ENCODE measurements around the gene FAM89B.

Gene FAM89B

GRCh38 chr11:65575568-65576231 lies 3.4 kb downstream of the FAM89B start, which contains the start of gene EHBP1L1:
TSS of gene EHBP1L1 (plus strand) at chr11:65576053. CDS start at chr11:65576303, 250 bp downstream.
- DNase-seq = no peak

DNA sequence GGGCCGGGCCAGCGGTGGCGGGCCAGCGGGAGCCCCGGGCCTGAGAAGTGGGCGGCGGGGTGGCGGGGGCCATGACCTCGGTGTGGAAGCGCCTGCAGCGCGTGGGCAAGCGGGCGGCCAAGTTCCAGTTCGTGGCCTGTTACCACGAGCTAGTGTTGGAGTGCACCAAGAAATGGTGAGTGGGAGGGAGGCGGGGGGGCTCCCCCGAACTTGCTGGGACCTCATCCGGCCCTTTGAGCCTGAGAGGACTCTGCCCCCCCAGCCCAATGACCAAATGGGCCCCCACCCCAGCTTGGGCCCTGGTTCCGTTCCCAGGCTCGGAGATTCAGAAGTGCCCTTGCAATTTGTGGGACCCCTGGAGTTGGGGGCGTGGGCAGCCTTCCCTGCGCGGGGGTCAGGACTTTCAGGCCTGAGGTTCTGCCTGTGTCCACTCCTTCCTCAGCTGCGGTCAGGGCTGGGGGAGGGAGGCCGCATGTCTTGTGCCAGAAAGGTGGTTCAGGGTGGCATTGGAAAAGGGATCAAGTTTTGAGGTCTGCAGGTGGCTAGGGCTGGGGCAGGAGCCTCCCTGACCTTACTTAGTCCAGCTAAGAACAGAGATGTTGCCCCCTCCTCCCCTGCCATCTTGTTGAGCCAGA lies 4.0 kb downstream of the FAM89B start:
- no peak for DNase-seq

DNA sequence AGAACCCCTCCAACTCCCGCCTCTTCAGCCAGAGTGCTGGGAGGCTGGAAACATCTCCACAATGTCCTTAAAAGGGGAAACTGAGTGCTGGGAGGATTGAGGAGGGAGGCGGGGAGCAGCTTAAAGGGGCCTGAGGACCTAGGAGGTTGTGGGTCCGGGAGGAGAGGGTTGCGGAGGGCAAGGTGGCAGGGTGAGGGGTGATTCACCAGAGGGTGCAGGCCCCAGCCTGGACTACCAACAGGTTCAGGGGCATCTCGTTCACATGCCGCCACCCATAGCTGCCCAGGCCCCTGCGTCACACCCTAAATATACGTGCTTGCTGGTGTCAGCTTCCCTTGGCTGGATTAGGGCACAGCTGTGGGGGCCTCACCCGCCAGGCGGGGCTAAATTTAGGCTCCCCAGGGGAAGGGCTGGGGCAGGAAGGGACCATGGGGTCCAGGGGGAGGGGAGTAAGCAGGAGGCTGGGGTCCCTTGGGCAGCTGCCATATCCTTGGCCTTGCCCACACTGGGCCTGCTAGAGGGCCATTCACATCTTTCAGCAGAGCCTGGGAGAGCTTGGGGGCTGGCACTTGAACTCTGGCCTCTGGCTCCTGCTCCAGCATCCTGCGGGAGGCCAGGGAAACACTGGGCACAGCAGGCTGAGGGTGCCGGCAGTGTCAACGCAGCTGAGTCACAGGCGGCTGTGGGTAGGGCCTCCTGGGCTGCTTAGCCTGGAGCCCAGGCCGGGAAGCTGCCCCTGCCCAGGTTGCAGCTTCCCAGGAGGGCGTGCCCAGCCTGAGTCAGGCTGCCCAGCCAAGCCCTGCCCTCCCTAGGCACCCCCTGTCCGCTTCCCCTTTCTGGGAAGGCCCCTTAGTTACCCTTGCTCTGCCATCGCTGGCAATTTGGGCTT lies 4.8 kb downstream of the FAM89B start:
- no peak for DNase-seq

DNA sequence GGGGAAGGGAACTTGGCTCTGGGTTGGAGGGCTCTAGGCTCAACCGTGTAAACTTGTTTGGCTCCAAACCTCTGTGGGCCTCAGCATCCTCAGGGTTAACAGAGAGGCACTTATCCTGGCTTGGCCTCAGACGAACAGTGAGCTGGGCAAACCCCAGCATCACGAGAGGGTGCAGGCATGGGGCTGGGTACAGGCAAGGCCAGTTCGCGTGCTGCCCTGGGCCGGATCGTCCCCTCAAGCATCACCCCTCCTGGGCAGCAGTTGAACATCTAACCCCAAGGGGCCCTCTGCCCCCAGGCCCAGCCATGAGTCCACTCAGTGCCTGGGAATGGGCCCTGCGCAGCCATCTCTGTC lies 5.4 kb downstream of the FAM89B start:
- DNase-seq = no peak

GRCh38 chr11:65578134-65578533 lies 5.8 kb downstream of the FAM89B start:
- no peak for DNase-seq

GRCh38 chr11:65578667-65579066 lies 6.3 kb downstream of the FAM89B start:
- no peak for DNase-seq

- DNase-seq = no peak
Measured at GRCh38 chr11:65579291-65579690, 7.0 kb downstream of the FAM89B start.

DNA sequence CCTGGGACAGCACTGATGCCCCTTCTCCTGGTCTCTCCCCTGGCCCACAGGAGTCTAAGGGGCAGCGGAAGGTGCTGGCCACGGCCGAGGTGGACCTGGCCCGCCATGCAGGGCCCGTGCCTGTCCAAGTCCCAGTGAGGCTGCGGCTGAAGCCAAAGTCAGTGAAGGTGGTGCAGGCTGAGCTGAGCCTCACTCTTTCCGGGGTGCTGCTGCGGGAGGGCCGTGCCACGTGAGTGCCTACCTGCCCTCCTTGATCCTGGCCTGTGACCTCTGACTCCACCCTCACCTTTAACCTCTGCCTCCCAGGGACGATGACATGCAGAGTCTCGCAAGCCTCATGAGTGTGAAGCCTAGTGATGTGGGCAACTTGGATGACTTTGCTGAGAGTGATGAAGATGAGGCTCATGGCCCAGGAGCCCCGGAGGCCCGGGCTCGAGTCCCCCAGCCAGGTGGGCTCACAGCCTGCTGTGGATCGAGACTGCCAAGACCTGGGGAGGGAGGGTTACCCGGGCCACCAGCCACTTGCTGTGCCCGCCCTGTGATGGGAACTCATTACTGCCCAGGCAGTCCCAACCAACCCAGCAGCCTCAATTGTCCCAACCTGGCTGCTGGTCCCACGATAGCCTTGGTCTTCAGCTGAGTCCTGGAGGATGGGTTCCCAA lies 7.8 kb downstream of the FAM89B start:
- DNase-seq = no peak

GRCh38 chr11:65580756-65581155 lies 8.4 kb downstream of the FAM89B start:
- no peak for DNase-seq

DNA sequence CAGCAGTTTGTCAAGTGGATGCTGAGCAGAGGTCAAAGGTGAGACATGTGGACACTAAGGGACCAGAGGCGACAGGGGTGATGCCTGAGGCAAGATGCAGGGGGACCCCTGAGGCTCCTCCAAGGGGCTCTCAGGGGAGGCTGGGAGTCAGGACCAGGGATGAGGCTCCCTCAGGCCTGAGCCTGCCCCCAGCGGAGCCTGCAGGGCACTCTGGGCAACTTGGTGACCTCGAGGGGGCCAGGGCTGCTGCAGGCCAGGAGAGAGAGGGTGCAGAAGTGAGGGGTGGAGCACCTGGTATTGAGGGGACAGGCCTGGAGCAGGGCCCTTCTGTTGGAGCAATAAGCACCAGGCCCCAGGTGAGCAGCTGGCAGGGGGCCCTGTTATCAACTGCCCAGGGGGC lies 9.6 kb downstream of the FAM89B start:
- DNase-seq = no peak

- DNase-seq = no peak
Measured at GRCh38 chr11:65583589-65583988, 11.3 kb downstream of the FAM89B start.

DNA sequence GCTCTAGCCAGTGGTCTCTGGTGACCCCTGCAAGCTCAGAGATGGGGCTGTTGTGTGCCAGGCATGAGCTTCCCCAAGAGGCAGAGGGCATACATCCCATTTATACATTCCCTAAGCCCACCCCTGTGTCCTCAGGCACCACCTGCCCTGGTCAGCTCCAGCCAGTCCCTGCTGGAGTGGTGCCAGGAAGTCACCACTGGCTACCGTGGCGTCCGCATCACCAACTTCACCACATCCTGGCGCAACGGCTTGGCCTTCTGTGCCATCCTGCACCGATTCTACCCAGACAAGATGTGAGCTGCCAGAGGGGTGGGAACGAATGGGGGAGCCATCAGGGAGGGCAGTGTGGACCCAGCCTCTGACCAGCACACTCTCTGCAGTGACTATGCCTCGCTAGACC lies 11.8 kb downstream of the FAM89B start:
- DNase-seq = no peak

- DNase-seq = no peak
Measured at GRCh38 chr11:65584723-65585171, 12.4 kb downstream of the FAM89B start.

- DNase-seq = no peak
Measured at GRCh38 chr11:65585396-65586246, 13.3 kb downstream of the FAM89B start.

DNA sequence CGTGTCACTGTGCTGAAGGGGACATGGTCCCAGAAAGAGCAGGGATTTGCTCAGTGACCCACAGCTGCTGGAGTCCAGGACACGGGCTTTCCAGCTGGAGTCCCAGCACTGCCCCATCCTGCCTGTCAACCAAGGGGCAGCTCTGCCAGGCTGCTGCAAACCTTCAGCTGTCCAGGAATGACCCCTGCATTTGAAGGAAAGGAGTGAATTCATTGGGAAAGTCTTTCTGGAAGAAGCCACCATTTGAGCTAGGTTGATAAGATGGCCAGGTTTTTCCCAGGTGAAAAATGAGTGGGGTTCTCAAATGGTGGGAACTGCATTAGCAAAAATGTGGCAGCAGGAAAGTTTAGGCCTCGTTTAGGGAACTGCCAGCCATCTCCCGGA lies 13.9 kb downstream of the FAM89B start:
- no peak for DNase-seq

- DNase-seq = no peak
Measured at GRCh38 chr11:65586676-65587075, 14.3 kb downstream of the FAM89B start.

- no peak for DNase-seq
Measured at GRCh38 chr11:65588199-65589054, 16.1 kb downstream of the FAM89B start.

DNA sequence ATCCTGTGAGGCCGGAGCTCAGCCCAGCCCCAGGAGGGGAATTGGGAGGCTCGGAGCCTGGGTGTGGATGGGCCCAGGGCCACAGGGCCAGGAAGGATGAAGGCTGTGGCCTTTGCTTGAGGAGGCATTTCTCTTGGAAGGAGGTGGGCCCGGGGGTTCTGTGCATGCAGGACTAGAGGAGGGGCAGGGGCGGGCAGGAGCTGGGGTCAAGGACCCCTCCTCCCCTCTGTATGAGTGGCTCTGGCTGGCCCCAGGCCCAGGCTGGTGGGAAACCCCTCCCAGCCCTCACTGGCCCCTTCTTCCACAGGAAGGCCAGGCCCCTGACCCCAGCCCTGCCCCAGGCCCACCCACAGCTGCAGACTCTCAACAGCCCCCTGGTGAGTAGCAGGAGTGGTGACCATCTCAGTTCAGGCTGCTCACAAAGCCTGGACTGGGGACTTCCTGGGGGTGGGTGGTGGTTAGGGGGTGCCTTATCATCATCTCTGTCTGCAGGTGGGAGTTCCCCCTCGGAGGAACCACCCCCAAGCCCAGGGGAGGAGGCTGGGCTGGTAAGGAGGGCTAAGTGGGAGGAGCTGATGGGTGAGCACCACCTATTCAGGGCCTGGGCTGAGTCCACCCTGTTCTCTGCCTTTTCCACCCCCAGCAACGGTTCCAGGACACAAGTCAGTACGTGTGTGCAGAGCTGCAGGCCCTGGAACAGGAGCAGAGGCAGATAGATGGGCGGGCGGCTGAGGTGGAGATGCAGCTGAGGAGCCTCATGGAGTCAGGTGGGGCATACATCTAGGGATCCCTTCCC lies 17.3 kb downstream of the FAM89B start:
- DNase-seq = no peak

DNA sequence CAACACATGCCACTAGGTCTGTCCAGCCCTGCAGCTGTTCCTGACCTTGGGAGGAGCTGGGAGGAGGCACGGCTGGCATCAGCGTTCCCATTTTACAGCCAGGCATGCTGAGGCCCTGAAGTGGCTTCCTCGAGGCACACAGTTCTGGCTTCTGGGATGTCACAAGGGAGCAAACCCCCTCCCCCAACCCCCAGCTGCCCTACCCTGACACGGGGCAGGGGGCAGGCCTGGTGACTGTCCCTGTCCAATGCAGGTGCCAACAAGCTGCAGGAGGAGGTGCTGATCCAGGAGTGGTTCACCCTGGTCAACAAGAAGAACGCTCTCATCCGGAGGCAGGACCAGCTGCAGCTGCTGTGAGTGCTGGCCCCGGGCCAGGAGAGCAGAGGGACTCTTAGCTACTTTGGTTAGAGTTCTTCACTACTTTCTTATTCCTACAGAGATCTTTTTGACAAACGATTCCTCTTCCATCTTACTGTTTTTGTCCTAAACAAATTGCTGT lies 18.0 kb downstream of the FAM89B start:
- DNase-seq = no peak

Measured in NCI-H2107 (cell line).